Activated B cell treated with CpG ODN at 0.5 μM for 24 hours (primary cell): ENCODE results near the gene NEK6. TPM values are rescaled to one million over a fixed set of nuclear protein-coding genes. Genes with fewer than 3 reads are reported as not detected.

Experiments
- ATAC-seq: fragments of 200-7000 bp; cut with Tn5 transposase; one replicate; pipeline ENCODE4 v1.10.0; 2021; ENCODE audit warnings: low read depth, mild to moderate bottlenecking, moderate library complexity
- CTCF ChIA-PET: fragments of 350-600 bp; sonication (Branson Sonifier 250); formaldehyde crosslinking; loops from one replicate; lab custom pipeline; 2021; ENCODE audit warnings: antibody characterized with exemption; lab: Charles Lee
- POLR2A ChIA-PET: fragments of 350-600 bp; sonication (Branson Sonifier 250); formaldehyde crosslinking; loops from one replicate; lab custom pipeline; 2021; ENCODE audit warnings: antibody characterized with exemption; lab: Charles Lee
- DNase-seq: peaks from one replicate; pipeline ENCODE4 v3.0.0; 2022
- H3K27ac Mint-ChIP-seq: one replicate; pipeline ENCODE4 v1.8.0; 2020; ENCODE audit warnings: mixed read lengths
- H3K27me3 Mint-ChIP-seq: one replicate; pipeline ENCODE4 v1.8.0; 2021; ENCODE audit warnings: mixed read lengths
- H3K36me3 Mint-ChIP-seq: one replicate; pipeline ENCODE4 v1.8.0; 2021; ENCODE audit warnings: low read depth, mixed read lengths
- H3K4me1 Mint-ChIP-seq: one replicate; pipeline ENCODE4 v1.8.0; 2021; ENCODE audit warnings: mixed read lengths
- H3K4me3 Mint-ChIP-seq: one replicate; pipeline ENCODE4 v1.8.0; 2020; ENCODE audit warnings: mild to moderate bottlenecking, mixed read lengths
- H3K9me3 Mint-ChIP-seq: one replicate; pipeline ENCODE4 v1.8.0; 2020; ENCODE audit warnings: mixed read lengths
- intact Hi-C: fragments of 100-400 bp; cut with micrococcal nuclease; formaldehyde crosslinking; loops from one replicate; pipeline ENCODE4 v1.15.1; 2024
- total RNA-seq: library from RNA; stranded (reverse); gene quantifications from 2 replicates; pipeline ENCODE4 v1.2.3, GENCODE V29; 2022
- TF ChIP-seq, protein P1 (sequence below): fragments of 200-600 bp; IDR thresholded peaks from one replicate; pipeline ENCODE4 v1.8.0; 2022; ENCODE audit warnings: antibody characterized with exemption, mild to moderate bottlenecking

The NEK6 gene
- total RNA-seq, 1 donor from 2014 or later, result 110 TPM

DNA sequence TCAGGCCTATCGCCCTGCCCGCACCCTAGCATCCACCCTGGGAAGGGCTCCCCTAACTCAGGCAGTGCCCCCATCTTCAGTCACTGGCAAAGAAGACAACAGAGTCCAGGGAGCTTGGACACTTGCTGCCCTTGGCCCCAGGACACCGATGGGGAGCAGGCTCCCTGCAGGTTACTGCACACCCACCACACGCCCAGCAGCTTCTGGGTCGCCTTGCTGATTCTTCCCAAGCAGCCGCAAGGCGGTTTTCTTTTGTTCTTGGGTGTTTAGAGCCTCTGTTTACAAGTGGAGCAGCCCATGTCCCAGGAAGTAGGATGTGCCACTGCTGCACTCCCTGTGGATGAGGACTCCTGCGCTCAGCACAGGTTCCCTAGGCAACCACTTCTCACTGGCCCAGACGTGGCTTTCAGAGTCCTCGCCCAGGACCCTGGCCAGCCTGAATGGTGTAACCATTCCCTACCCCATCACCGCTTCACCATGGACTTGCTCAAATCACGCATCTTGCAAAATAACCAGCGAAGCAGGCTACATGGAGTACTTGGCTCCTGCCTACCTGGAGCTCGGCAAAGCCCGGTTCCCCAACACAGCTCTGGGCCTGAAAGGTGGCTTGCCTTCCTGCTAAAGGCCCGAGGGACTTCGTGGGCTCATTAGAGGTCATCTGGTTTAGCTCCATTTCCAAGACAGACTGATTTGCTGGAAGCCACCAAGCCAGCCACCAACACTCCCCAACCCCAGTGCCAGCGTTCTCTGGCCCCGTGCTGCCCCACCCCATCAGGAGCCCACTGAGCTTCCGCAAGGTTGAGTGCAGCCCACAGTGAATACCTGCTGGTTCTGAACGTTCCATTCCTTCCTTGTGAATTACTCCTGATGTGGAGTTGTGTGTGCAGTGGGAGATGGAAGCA lies 97.5 kb downstream of the NEK6 start:
- Mint-ChIP-seq H3K4me3 (no peak overlapping the region), H3K27ac (no peak overlapping the region), H3K27me3 (no peaks in the 10 kb centered on the region), H3K9me3 (no peaks in the 10 kb centered on the region), H3K4me1 (peaks cover 3% of the 10 kb centered on the region), H3K36me3 (peaks cover 87% of the 10 kb centered on the region)
- DNase-seq, result no peak
- intact Hi-C loops, result no loop called here
- no peak for ATAC-seq
- CTCF ChIA-PET, result no interaction called here
- POLR2A ChIA-PET, result interaction anchor here (0.5 kb wide), 1 partner anchor 126 kb away, joined by 3 read pairs; no protein-coding TSS in a partner anchor
- TF ChIP-seq, protein P1, sequence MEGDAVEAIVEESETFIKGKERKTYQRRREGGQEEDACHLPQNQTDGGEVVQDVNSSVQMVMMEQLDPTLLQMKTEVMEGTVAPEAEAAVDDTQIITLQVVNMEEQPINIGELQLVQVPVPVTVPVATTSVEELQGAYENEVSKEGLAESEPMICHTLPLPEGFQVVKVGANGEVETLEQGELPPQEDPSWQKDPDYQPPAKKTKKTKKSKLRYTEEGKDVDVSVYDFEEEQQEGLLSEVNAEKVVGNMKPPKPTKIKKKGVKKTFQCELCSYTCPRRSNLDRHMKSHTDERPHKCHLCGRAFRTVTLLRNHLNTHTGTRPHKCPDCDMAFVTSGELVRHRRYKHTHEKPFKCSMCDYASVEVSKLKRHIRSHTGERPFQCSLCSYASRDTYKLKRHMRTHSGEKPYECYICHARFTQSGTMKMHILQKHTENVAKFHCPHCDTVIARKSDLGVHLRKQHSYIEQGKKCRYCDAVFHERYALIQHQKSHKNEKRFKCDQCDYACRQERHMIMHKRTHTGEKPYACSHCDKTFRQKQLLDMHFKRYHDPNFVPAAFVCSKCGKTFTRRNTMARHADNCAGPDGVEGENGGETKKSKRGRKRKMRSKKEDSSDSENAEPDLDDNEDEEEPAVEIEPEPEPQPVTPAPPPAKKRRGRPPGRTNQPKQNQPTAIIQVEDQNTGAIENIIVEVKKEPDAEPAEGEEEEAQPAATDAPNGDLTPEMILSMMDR, result no peak

DNA sequence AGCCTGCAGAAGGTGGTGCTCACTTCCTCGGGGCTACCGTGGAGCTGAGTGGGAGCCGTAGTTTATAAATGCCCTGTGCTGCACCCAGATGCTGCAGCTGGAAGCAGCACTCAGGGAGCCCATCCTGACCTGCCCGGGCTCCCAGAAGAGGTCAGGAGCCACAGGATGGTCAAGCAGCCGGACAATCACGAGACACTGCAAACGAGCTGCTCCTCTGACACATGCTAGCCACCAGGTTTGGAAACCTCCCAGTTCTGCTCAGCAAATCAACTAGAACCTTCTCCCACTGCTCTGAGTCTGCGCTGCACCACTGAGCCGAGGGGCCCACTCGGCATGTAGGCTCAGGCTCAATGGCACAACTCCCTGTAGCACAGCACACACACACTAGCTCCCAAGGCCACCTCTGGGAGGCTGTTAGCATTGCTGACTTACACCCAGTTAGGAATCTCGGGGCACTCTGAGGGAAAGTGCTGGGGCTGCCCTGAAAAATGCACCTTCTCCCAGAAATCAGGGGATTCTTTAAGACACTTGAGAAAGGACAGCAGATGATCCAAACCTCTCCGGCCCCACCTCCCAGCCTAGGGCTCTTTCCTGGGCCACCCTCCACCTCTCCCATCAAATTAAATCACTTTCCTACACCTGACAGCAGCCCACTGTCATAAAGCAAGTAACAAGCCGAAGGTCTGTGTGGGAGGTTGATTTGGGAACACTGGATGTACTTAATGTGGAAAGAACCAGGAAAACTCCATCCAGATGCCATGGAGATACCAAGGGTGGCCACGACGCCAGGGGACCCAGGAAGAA lies 98.4 kb downstream of the NEK6 start:
- no peaks in the 10 kb centered on the region for H3K9me3 Mint-ChIP-seq
- ChIA-PET POLR2A (no interaction called here), CTCF (no interaction called here)
- H3K36me3 Mint-ChIP-seq, result peaks cover 85% of the 10 kb centered on the region
- TF ChIP-seq, protein P1, result no peak
- peaks cover 3% of the 10 kb centered on the region for H3K4me1 Mint-ChIP-seq
- DNase-seq (no peak), ATAC-seq (no peak)
- intact Hi-C loops, result no loop called here
- H3K27me3 Mint-ChIP-seq, result no peaks in the 10 kb centered on the region
- no peak overlapping the region for H3K27ac Mint-ChIP-seq
- H3K4me3 Mint-ChIP-seq, result no peak overlapping the region

DNA sequence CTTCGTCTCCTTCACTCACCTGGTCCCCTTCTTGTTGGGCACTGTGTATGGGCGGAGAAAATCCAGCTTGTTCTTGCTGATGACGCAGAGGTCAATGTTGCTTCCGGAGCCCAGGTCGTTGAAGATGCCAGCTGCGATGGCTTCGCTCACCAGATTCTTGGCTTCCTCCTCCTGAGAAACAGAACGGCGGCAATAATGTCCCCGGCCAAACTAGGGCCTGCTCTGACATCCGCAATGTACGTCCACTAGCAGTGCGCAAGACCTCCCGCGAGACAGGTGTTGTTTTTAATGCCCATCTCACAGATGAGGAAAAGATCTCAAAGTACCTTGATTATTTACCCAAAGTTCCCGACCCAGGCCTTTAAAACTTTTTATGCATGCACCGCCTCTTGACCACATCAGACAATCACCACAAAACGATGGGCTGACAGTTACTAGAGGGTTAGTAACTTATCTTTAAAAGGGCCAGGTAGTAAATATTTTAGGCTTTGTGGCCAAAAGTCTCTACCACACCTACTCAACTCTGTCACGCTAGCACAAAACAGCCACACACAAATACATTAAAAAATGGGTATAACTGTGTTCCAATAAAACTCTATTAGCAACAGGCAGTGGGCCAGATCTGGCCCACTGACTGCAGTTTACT lies 99.1 kb downstream of the NEK6 start:
- Mint-ChIP-seq H3K27ac (no peak overlapping the region), H3K4me1 (peaks cover 3% of the 10 kb centered on the region), H3K36me3 (peaks cover 82% of the 10 kb centered on the region), H3K4me3 (no peak overlapping the region), H3K9me3 (no peaks in the 10 kb centered on the region), H3K27me3 (no peaks in the 10 kb centered on the region)
- intact Hi-C loops, result no loop called here
- ChIA-PET POLR2A (no interaction called here), CTCF (interaction anchor here (1.8 kb wide), 1 partner anchor 230 kb away, joined by 8 read pairs; no protein-coding TSS in a partner anchor)
- ATAC-seq (no peak), DNase-seq (no peak)
- TF ChIP-seq, protein P1, result no peak

DNA sequence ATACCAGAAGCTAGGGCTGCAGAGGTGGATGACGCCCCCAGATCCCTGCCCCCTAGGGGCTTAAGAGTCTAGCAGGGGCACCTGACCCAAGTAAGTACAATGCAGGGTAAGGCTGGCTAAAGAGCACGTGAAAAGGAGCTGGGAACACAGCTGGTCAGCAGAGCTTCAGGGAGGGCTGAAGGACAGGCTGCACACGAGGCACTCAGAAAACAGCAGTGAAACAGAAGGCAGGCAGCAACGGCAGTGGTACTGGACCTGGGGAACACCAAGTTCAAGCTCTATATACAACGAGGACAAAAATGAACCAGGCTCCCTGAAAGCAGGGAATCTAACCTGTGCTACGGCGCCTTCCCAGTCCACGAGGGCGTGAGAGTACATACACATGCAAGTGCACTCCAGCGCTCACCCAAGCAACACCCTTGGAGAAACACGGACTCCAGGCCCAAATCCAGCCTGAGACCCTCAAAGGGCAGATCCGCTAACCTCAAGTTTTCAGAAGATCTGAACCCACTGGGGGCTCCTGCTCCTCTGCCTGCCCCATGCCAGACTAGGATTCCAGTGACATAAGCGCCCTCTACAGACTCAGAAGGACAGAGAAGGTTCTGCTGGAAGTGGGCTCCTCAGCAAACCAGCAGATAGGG lies 100.1 kb downstream of the NEK6 start:
- TF ChIP-seq, protein P1, result no peak
- H3K27me3 Mint-ChIP-seq, result no peaks in the 10 kb centered on the region
- H3K4me3 Mint-ChIP-seq, result no peak overlapping the region
- intact Hi-C loops, result no loop called here
- ATAC-seq (no peak), DNase-seq (no peak)
- ChIA-PET CTCF (interaction anchor here (1.8 kb wide), 1 partner anchor 231 kb away, joined by 8 read pairs; no protein-coding TSS in a partner anchor), POLR2A (no interaction called here)
- H3K9me3 Mint-ChIP-seq, result no peaks in the 10 kb centered on the region
- peaks cover 78% of the 10 kb centered on the region for H3K36me3 Mint-ChIP-seq
- H3K27ac Mint-ChIP-seq, result no peak overlapping the region
- H3K4me1 Mint-ChIP-seq, result peaks cover 6% of the 10 kb centered on the region
